Measurements from ENCODE around the gene PANK4. TPM values are rescaled to one million over a fixed set of nuclear protein-coding genes. Genes with fewer than 3 reads are reported as not detected.

PANK4 gene
- total RNA-seq, 4 donors from 2014 or later = 29.3 to 39.9 (median 38.0) TPM

DNA sequence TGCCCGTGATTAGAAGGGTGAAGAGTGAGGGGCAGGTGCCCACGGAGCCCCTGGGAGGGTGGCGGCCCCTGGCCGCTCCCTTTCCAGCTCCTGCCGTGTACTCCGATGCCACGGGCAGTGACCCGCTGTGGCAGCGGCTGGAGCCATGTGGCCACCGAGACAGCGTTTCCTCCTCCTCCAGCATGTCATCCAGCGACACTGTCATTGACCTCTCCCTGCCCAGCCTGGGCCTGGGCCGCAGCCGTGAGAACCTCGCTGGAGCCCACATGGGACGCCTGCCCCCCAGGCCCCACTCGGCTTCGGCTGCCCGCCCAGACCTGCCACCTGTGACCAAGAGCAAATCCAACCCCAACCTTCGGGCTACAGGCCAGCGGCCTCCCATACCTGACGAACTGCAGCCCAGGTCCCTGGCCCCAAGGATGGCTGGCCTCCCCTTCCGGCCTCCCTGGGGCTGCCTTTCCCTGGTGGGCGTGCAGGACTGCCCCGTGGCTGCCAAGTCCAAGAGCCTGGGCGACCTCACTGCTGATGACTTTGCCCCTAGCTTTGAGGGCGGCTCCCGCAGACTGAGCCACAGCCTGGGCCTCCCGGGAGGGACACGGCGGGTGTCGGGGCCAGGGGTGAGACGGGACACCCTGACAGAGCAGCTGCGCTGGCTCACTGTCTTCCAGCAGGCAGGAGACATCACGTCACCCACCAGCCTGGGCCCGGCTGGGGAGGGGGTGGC, 22.0 kb downstream of the PANK4 start:
- Histone ChIP-seq H3K27ac (no peak overlapping the region), H3K4me1 (no peaks in the 10 kb centered on the region), H3K9me3 (no peaks in the 10 kb centered on the region), H3K4me3 (replicated peaks in 1 of 3) (no peak overlapping the region), H3K27me3 (no peaks in the 10 kb centered on the region), H3K36me3 (peaks cover 8 to 15% of the 10 kb centered on the region in 2 donors)
- intact Hi-C loops (cut with DNase I) = no loop called here
- DNase-seq = no peak
- 72% methylated on average over 26 of the region's 36 CpGs; no CpG with 5 or more reads in 1 of the 2 donors for WGBS, 2 donors
- TF ChIP-seq, protein P1, sequence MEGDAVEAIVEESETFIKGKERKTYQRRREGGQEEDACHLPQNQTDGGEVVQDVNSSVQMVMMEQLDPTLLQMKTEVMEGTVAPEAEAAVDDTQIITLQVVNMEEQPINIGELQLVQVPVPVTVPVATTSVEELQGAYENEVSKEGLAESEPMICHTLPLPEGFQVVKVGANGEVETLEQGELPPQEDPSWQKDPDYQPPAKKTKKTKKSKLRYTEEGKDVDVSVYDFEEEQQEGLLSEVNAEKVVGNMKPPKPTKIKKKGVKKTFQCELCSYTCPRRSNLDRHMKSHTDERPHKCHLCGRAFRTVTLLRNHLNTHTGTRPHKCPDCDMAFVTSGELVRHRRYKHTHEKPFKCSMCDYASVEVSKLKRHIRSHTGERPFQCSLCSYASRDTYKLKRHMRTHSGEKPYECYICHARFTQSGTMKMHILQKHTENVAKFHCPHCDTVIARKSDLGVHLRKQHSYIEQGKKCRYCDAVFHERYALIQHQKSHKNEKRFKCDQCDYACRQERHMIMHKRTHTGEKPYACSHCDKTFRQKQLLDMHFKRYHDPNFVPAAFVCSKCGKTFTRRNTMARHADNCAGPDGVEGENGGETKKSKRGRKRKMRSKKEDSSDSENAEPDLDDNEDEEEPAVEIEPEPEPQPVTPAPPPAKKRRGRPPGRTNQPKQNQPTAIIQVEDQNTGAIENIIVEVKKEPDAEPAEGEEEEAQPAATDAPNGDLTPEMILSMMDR (IDR thresholded peaks at IDR 0.05) = no peak
- no peak for TF ChIP-seq POLR2A (IDR thresholded peaks at IDR 0.05)

DNA sequence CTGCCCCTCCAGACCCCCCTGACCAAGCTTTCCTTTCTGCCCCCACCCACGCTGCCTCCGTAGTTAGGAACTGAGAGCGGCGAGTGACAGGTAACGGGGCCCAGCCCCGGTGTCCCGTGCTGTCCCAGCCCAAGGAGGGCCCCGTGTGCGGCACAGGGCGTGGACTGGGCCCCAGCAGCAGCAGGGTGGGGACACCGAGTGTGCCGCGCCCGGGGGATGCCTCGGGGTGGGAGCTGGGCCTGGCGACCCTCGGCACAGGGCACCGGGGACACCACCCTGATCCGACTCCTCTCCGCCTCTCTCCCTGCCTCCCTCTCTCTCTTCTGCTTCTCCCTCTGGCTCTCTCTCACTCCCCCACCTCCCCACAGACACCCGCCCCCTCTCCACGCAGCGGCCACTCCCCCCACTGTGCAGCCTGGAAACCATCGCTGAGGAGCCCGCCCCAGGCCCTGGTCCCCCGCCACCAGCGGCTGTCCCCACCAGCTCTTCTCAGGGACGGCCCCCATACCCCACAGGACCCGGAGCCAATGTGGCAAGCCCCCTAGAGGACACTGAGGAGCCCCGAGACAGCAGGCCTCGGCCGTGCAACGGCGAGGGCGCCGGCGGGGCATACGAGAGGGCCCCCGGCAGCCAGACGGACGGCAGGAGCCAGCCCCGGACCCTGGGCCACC, 22.7 kb downstream of the PANK4 start:
- H3K4me3 ChIP-seq (replicated peaks in 1 of 3) = no peak overlapping the region
- no peaks in the 10 kb centered on the region for H3K27me3 ChIP-seq
- no peaks in the 10 kb centered on the region for H3K4me1 ChIP-seq
- H3K27ac ChIP-seq = no peak overlapping the region
- 56 to 64% methylated on average over 22 to 24 of the region's 42 CpGs for WGBS, 2 donors
- no peak for TF ChIP-seq POLR2A (IDR thresholded peaks at IDR 0.05)
- TF ChIP-seq, protein P1 (IDR thresholded peaks at IDR 0.05) = no peak
- DNase-seq = no peak
- no peaks in the 10 kb centered on the region for H3K9me3 ChIP-seq
- intact Hi-C loops (cut with DNase I) = no loop called here
- H3K36me3 ChIP-seq = peaks cover under 1 to 8% of the 10 kb centered on the region in 2 donors

DNA sequence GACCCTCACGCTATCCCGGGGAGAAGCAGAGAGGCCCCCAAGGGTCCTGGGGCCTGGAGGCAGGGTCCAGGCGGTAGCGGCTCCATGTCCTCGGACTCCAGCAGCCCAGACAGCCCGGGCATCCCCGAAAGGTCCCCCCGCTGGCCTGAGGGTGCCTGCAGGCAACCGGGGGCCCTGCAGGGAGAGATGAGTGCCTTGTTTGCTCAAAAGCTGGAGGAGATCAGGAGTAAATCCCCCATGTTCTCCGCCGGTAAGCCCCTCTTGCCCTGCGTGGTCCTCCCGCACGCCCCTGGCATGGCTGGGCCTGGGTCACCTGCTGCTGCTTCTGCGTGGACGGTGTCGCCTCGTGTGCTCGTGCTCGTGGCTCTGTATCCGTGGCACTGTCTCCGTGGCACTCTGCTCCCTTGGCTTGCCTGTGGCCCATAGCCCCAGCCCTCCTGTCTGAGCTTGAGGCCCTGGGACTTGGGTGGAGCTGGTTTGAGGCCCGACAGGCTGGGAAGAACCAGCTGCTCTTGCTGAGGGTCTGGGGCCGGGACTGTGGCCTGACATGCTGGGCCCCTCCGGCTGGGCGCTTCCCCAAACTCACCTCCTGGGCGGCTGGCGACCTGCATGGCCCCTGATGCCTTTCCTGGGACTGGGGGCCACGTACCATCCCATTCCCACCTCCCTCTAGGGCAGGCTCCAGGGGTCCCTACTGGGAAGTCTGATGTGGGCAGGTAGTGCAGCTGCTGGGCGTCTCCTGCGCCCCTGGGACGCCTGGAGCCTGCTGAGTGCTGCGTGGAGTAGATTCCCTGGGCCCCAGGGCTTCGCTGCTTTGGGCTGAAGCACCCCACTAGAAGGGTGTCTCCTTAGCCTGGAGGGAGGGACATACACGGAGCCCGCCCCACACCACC, 23.5 kb downstream of the PANK4 start:
- TF ChIP-seq, protein P1 (IDR thresholded peaks at IDR 0.05) = no peak
- no peak for TF ChIP-seq POLR2A (IDR thresholded peaks at IDR 0.05)
- Histone ChIP-seq H3K4me1 (no peaks in the 10 kb centered on the region), H3K4me3 (replicated peaks in 1 of 3) (no peak overlapping the region), H3K27me3 (no peaks in the 10 kb centered on the region), H3K9me3 (no peaks in the 10 kb centered on the region), H3K36me3 (peaks cover 0 to under 1% of the 10 kb centered on the region in 2 donors), H3K27ac (no peak overlapping the region)
- intact Hi-C loops (cut with DNase I) = no loop called here
- no peak for DNase-seq
- WGBS, 2 donors = 90 to 93% methylated on average over 16 to 17 of the region's 36 CpGs

DNA sequence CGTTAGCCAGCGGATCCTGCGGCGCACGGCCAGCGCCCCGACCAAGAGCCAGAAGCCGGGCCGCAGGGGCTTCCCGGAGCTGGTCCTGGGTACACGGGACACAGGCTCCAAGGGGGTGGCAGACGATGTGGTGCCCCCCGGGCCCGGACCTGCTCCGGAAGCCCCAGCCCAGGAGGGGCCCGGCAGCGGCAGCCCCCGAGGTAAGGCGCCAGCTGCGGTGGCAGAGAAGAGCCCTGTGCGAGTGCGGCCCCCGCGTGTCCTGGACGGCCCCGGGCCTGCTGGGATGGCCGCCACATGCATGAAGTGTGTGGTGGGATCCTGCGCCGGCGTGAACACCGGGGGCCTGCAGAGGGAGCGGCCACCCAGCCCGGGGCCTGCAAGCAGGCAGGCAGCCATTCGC, 24.2 kb downstream of the PANK4 start:
- H3K27ac ChIP-seq = no peak overlapping the region
- TF ChIP-seq, protein P1 (IDR thresholded peaks at IDR 0.05) = no peak
- no peak for TF ChIP-seq POLR2A (IDR thresholded peaks at IDR 0.05)
- H3K4me1 ChIP-seq = no peaks in the 10 kb centered on the region
- H3K9me3 ChIP-seq = no peaks in the 10 kb centered on the region
- no peak overlapping the region for H3K4me3 ChIP-seq (replicated peaks in 1 of 3)
- no CpG with 5 or more reads among the region's 34 CpGs for WGBS, 2 donors
- DNase-seq = no peak
- H3K36me3 ChIP-seq = no peaks in the 10 kb centered on the region
- no peaks in the 10 kb centered on the region for H3K27me3 ChIP-seq
- intact Hi-C loops (cut with DNase I) = no loop called here

Measured in thyroid gland (tissue), 4 donors.